MCF 10A (cell line): Measurements from ENCODE around the gene ENKUR. TPM values are rescaled to one million over a fixed set of nuclear protein-coding genes. Genes with fewer than 3 reads are reported as not detected.
A peak's percentile ranks its signal among the peaks of the same experiment; 100 is the strongest.

Source experiments
- BruUV-seq: library from RNA; stranded (reverse); fragments of 400-500 nt; replicated peaks from 2 replicates; lab custom pipeline; 2021; lab: Mats Ljungman, UMichigan
- CTCF ChIA-PET: fragments of 300-600 bp; sonication (Branson Sonifier 250); formaldehyde crosslinking; extraction: SDS; loops from one replicate; lab custom pipeline; 2021; ENCODE audit warnings: antibody characterized with exemption, inconsistent platforms; lab: Yijun Ruan, JAX
- POLR2A ChIA-PET: fragments of 300-600, 350-650 bp; sonication (Branson Sonifier 250); formaldehyde crosslinking; extraction: SDS; loops from one replicate; lab custom pipeline; 2020; ENCODE audit warnings: antibody characterized with exemption, inconsistent platforms; lab: Yijun Ruan, JAX
- DNase-seq: peaks from one replicate; pipeline ENCODE4 v3.0.0-alpha.2; 2018; ENCODE audit not compliant: unreplicated experiment
- H3K27ac Mint-ChIP-seq: one replicate; pipeline ENCODE4 v1.8.0; 2022; ENCODE audit warnings: mild to moderate bottlenecking, low read depth, mixed read lengths; ENCODE audit not compliant: unreplicated experiment
- H3K27me3 Mint-ChIP-seq: one replicate; pipeline ENCODE4 v1.8.0; 2022; ENCODE audit warnings: mixed read lengths; ENCODE audit not compliant: insufficient read depth, unreplicated experiment
- H3K36me3 Mint-ChIP-seq: one replicate; pipeline ENCODE4 v1.8.0; 2022; ENCODE audit warnings: mild to moderate bottlenecking, moderate library complexity, mixed read lengths; ENCODE audit not compliant: insufficient read depth, unreplicated experiment
- H3K4me1 Mint-ChIP-seq: one replicate; pipeline ENCODE4 v1.8.0; 2022; ENCODE audit warnings: mixed read lengths; ENCODE audit not compliant: insufficient read depth, unreplicated experiment
- H3K4me3 Mint-ChIP-seq: one replicate; pipeline ENCODE4 v1.8.0; 2022; ENCODE audit warnings: mild to moderate bottlenecking, moderate library complexity, mixed read lengths; ENCODE audit not compliant: unreplicated experiment
- H3K9me3 Mint-ChIP-seq: one replicate; pipeline ENCODE4 v1.8.0; 2022; ENCODE audit warnings: mixed read lengths; ENCODE audit not compliant: unreplicated experiment
- CTCF ChIP-seq: fragments of 200-600 bp; IDR thresholded peaks from one replicate; pipeline ENCODE4 v1.8.0; 2022; ENCODE audit warnings: antibody characterized with exemption, mild to moderate bottlenecking; ENCODE audit not compliant: unreplicated experiment
- intact Hi-C: fragments of 100-400 bp; cut with micrococcal nuclease; formaldehyde crosslinking; loops from 2 replicates; pipeline ENCODE4 v1.14.1; 2022
- total RNA-seq: library from RNA; stranded (reverse); gene quantifications from 2 replicates; pipeline ENCODE4 v1.2.3, GENCODE V29; 2022

ENKUR gene
- total RNA-seq, 1 experiment from 2014 or later, result 0.33 TPM

GRCh38 chr10:25029519-25029918 is 13.6 kb upstream of the ENKUR start:
- no peak for TF ChIP-seq CTCF
- no TSS peak for BruUV-seq
- CTCF ChIA-PET, result interaction anchor here (8.2 kb wide), 1 partner anchor 49 kb away, joined by 217 read pairs; no protein-coding TSS in a partner anchor

GRCh38 chr10:25028711-25029110 is 12.8 kb upstream of the ENKUR start:
- intact Hi-C loops, result no loop called here
- ChIA-PET POLR2A (interaction anchor here (5.1 kb wide), 1 partner anchor 52 kb away, joined by 19 read pairs; no protein-coding TSS in a partner anchor), CTCF (interaction anchor here (0.6 to 8.2 kb wide), 4 partner anchors 11 to 128 kb away, joined by 3 to 217 read pairs (median 7); no protein-coding TSS in a partner anchor)
- Mint-ChIP-seq H3K4me3 (no peak overlapping the region), H3K9me3 (no peaks in the 10 kb centered on the region), H3K4me1 (no peaks in the 10 kb centered on the region), H3K27ac (no peak overlapping the region), H3K27me3 (no peaks in the 10 kb centered on the region), H3K36me3 (peaks cover 1% of the 10 kb centered on the region)
- no peak for TF ChIP-seq CTCF
- DNase-seq, result no peak
- BruUV-seq, result no TSS peak

More at GRCh38 chr10:25029519-25029918, 13.6 kb upstream of the ENKUR start:
- Mint-ChIP-seq H3K27ac (no peak overlapping the region), H3K4me1 (no peaks in the 10 kb centered on the region), H3K9me3 (no peaks in the 10 kb centered on the region), H3K27me3 (no peaks in the 10 kb centered on the region), H3K36me3 (no peaks in the 10 kb centered on the region), H3K4me3 (no peak overlapping the region)
- no peak for DNase-seq
- intact Hi-C loops, result no loop called here
- POLR2A ChIA-PET, result no interaction called here

- Mint-ChIP-seq H3K36me3 (peaks cover 8% of the 10 kb centered on the region), H3K4me1 (no peaks in the 10 kb centered on the region), H3K27ac (no peak overlapping the region), H3K4me3 (no peak overlapping the region), H3K27me3 (no peaks in the 10 kb centered on the region), H3K9me3 (no peaks in the 10 kb centered on the region)
- TF ChIP-seq CTCF, result peak; percentile 32
- BruUV-seq, result no TSS peak
- ChIA-PET POLR2A (interaction anchor here (0.6 to 5.1 kb wide), 3 partner anchors 40 to 201 kb away, joined by 4 to 19 read pairs (median 4); no protein-coding TSS in a partner anchor), CTCF (interaction anchor here (0.5 to 8.2 kb wide), 14 partner anchors 9 to 1251 kb away, joined by 3 to 217 read pairs (median 5); no protein-coding TSS in a partner anchor)
- DNase-seq, result peak; percentile 34
- intact Hi-C loops, result loop anchor here (1.0 kb wide), 2 partner anchors 55 to 201 kb away; no protein-coding TSS in a partner anchor
Observed at GRCh38 chr10:25026463-25026862, 10.5 kb upstream of the ENKUR start.

- TSS peak; percentile 26 for BruUV-seq
Observed at GRCh38 chr10:25024528-25024927, 8.6 kb upstream of the ENKUR start.

More at GRCh38 chr10:25024528-25024927, 8.6 kb upstream of the ENKUR start:
- intact Hi-C loops, result no loop called here
- ChIA-PET POLR2A (interaction anchor here (1.1 to 5.1 kb wide), 4 partner anchors 8 to 56 kb away, joined by 3 to 19 read pairs (median 6); partner anchors contain the start of genes ENKUR and THNSL1), CTCF (interaction anchor here (1.1 to 8.2 kb wide), 8 partner anchors 12 to 408 kb away, joined by 3 to 217 read pairs (median 7); no protein-coding TSS in a partner anchor)
- H3K27ac Mint-ChIP-seq, result no peak overlapping the region
- no peak overlapping the region for H3K4me3 Mint-ChIP-seq
- no peak for TF ChIP-seq CTCF
- no peaks in the 10 kb centered on the region for H3K27me3 Mint-ChIP-seq
- no peaks in the 10 kb centered on the region for H3K9me3 Mint-ChIP-seq
- H3K36me3 Mint-ChIP-seq, result peaks cover 8% of the 10 kb centered on the region
- DNase-seq, result no peak
- H3K4me1 Mint-ChIP-seq, result no peaks in the 10 kb centered on the region
